K562 (cell line): ENCODE results near the gene SOCS3. TPM values are rescaled to one million over a fixed set of nuclear protein-coding genes. Genes with fewer than 3 reads are reported as not detected.

Experiments
- ATAC-seq: fragments of 200-7000 bp; cut with Tn5 transposase; 3 replicates; pipeline ENCODE4 v1.9.1; 2020; ENCODE audit warnings: moderate library complexity
- BruUV-seq: library from RNA; stranded (reverse); fragments of 400-500 nt; replicated peaks from 2 replicates; lab custom pipeline; 2021; lab: Mats Ljungman, UMichigan
- CTCF ChIA-PET: fragments of 300-600 bp; formaldehyde crosslinking; extraction: SDS; loops from one replicate; lab custom pipeline; 2021; ENCODE audit warnings: low intra/inter-chr PET ratio; lab: Yijun Ruan, JAX
- POLR2A ChIA-PET: fragments of 300-600, 350-650 bp; sonication (Branson Sonifier 250); formaldehyde crosslinking; extraction: SDS; loops from one replicate; lab custom pipeline; 2021; ENCODE audit warnings: antibody characterized with exemption, inconsistent platforms; lab: Yijun Ruan, JAX
- DNase-seq, 4 experiments: peaks; one replicate each; pipeline versions ENCODE4 v3.0.0 to v3.0.0-alpha.2; 2011 to 2018; ENCODE audit warnings: low spot score in 3 of 4, mixed read lengths in 3 of 4; ENCODE audit errors: extremely low read depth in 1 of 4
- FAIRE-seq: peaks from 2 replicates; lab custom pipeline; 2011; peaks lifted over from hg19 to GRCh38; lab: Jason Lieb, UNC
- H2AFZ ChIP-seq: 2 replicates; pipeline ENCODE4 v1.6.0; 2011; ENCODE audit warnings: low read depth, low read length, control low read depth, inconsistent platforms
- H3K27ac ChIP-seq: fragments of 200-600 bp; 3 replicates; pipeline ENCODE4 v1.8.0; 2011; ENCODE audit warnings: low read depth, mild to moderate bottlenecking, control low read depth, inconsistent platforms, low read length, moderate library complexity, mixed read lengths; ENCODE audit errors: extremely low read depth
- H3K27me3 ChIP-seq, 2 experiments: fragments of 300-600 bp in 1 of 2; 2 replicates in 1 of 2; 3 replicates in 1 of 2; pipeline versions ENCODE4 v1.6.0 to v1.8.0; 2011; ENCODE audit warnings: inconsistent platforms in 2 of 2, low read length in 2 of 2, mild to moderate bottlenecking in 1 of 2, mixed read lengths in 1 of 2, moderate library complexity in 1 of 2; ENCODE audit not compliant: control insufficient read depth in 2 of 2, insufficient read depth in 2 of 2
- H3K36me3 ChIP-seq: fragments of 300-600 bp; 3 replicates; pipeline ENCODE4 v1.8.0; 2011; ENCODE audit warnings: mild to moderate bottlenecking, low read length, inconsistent platforms; ENCODE audit not compliant: control insufficient read depth, insufficient read depth
- H3K4me1 ChIP-seq, 2 experiments: fragments of 200-600 bp in 1 of 2; replicated peaks in 1 of 2; 2 replicates in 1 of 2; 3 replicates in 1 of 2; pipeline versions ENCODE4 v1.5.1 to v1.8.0; 2011; ENCODE audit warnings: inconsistent platforms in 2 of 2, low read length in 2 of 2, mild to moderate bottlenecking in 1 of 2, mixed read lengths in 1 of 2, moderate library complexity in 1 of 2; ENCODE audit not compliant: control insufficient read depth in 2 of 2, insufficient read depth in 2 of 2
- H3K4me2 ChIP-seq: 2 replicates; pipeline ENCODE4 v1.6.1; 2011; ENCODE audit warnings: low read length, control low read depth, inconsistent platforms, mixed read lengths; ENCODE audit not compliant: insufficient read depth
- H3K4me3 ChIP-seq: fragments of 200-600 bp; sonication (generic), shearing (Covaris generic); 2 replicates; pipeline ENCODE4 v1.5.1; 2016; ENCODE audit warnings: control low read depth, inconsistent platforms
- H3K79me2 ChIP-seq: fragments of 200-600 bp; 3 replicates; pipeline ENCODE4 v1.8.0; 2011; ENCODE audit warnings: low read length, inconsistent platforms; ENCODE audit not compliant: control insufficient read depth, insufficient read depth
- H3K9ac ChIP-seq, 2 experiments: 2 replicates each; pipeline versions ENCODE4 v1.6.0 to v1.6.1; 2011; ENCODE audit warnings: low read depth in 2 of 2, low read length in 2 of 2, control low read depth in 1 of 2, inconsistent platforms in 1 of 2, mild to moderate bottlenecking in 1 of 2, mixed read lengths in 1 of 2; ENCODE audit not compliant: insufficient read depth in 1 of 2
- H3K9me1 ChIP-seq: one replicate; pipeline ENCODE4 v1.6.0; 2011; ENCODE audit warnings: inconsistent platforms, mild to moderate bottlenecking, low read length, moderate library complexity; ENCODE audit not compliant: control insufficient read depth, insufficient read depth
- H3K9me3 ChIP-seq: replicated peaks from 2 replicates; pipeline ENCODE4 v1.5.1; 2011; ENCODE audit warnings: low read depth, low read length, inconsistent platforms; ENCODE audit not compliant: control insufficient read depth, insufficient read depth
- H4K20me1 ChIP-seq: replicated peaks from 2 replicates; pipeline ENCODE4 v1.6.1; 2011; ENCODE audit warnings: low read length, inconsistent platforms, mixed read lengths; ENCODE audit not compliant: control insufficient read depth, insufficient read depth
- BRD9 ChIP-seq: fragments of 450-650 bp; IDR thresholded peaks from 2 replicates; pipeline ENCODE4 v1.6.1; 2018; ENCODE audit warnings: low read depth; ENCODE audit not compliant: partially characterized antibody
- KHSRP ChIP-seq: fragments of 450-650 bp; IDR thresholded peaks from 2 replicates; pipeline ENCODE4 v1.6.1; 2017
- MED1 ChIP-seq: sonication (generic); formaldehyde crosslinking; IDR thresholded peaks from 2 replicates; pipeline ENCODE4 v1.8.1; 2023; ENCODE audit warnings: missing genetic modification reagents, borderline replicate concordance
- NONO ChIP-seq, 2 experiments: fragments of 200-400 bp in 1 of 2; fragments of 450-650 bp in 1 of 2; formaldehyde crosslinking in 1 of 2; IDR thresholded peaks; 2 replicates each; pipeline ENCODE4 v1.6.1; 2017; ENCODE audit warnings: low read depth in 2 of 2, mild to moderate bottlenecking in 2 of 2, moderate library complexity in 2 of 2, low read length in 1 of 2
- SRSF1 ChIP-seq: fragments of 200-400 bp; formaldehyde crosslinking; IDR thresholded peaks from 2 replicates; pipeline ENCODE4 v1.6.1; 2017; ENCODE audit warnings: mild to moderate bottlenecking, low read depth, low read length, moderate library complexity
- STAG1 ChIP-seq: sonication (generic); formaldehyde crosslinking; IDR thresholded peaks from 2 replicates; pipeline ENCODE4 v1.5.0; 2020; ENCODE audit warnings: missing genetic modification reagents, borderline replicate concordance
- TRIM28 ChIP-seq: fragments of 450-650 bp; IDR thresholded peaks from 2 replicates; pipeline ENCODE4 v1.6.1; 2017
- ZFP36 ChIP-seq: fragments of 150-350 bp; IDR thresholded peaks from 2 replicates; pipeline ENCODE4 v1.6.1; 2018; ENCODE audit warnings: low read length, low read depth; ENCODE audit not compliant: partially characterized antibody
- ZNF282 ChIP-seq: sonication (generic); formaldehyde crosslinking; IDR thresholded peaks from 2 replicates; pipeline ENCODE4 v1.8.1; 2023; ENCODE audit warnings: missing genetic modification reagents
- ZNF3 ChIP-seq: fragments of 250-450 bp; sonication (Bioruptor Pico); IDR thresholded peaks from 2 replicates; pipeline ENCODE4 v1.5.0; 2021; ENCODE audit warnings: mild to moderate bottlenecking, moderate library complexity
- ZNF561 ChIP-seq: fragments of 450-650 bp; formaldehyde crosslinking; conservative IDR thresholded peaks from 2 replicates; pipeline ENCODE4 v1.4.0; 2020; ENCODE audit warnings: mild to moderate bottlenecking, moderate library complexity
- ZNF76 ChIP-seq: fragments of 250-450 bp; sonication (Bioruptor Pico); IDR thresholded peaks from 2 replicates; pipeline ENCODE4 v1.4.0; 2020; ENCODE audit warnings: mild to moderate bottlenecking, moderate library complexity, borderline replicate concordance
- WGBS: fragments of 100-300 bp; shearing (Covaris generic); methylation state at CpG from one replicate; pipeline ENCODE4 v1.1.6; 2016; ENCODE audit warnings: low coverage, mixed read lengths; ENCODE audit not compliant: insufficient coverage; ENCODE audit errors: missing lambda C conversion rate; 5-methylcytosine and 5-hydroxymethylcytosine counted together
- in situ Hi-C: fragments of 300-500 bp; cut with MboI; formaldehyde crosslinking; loops from 4 replicates; pipeline ENCODE4 v1.15.0; 2018; ENCODE audit warnings: inconsistent platforms, mixed read lengths
- intact Hi-C: fragments of 100-400 bp; cut with micrococcal nuclease; formaldehyde crosslinking; loops from 2 replicates; pipeline ENCODE4 v1.14.2; 2022
- polyA plus RNA-seq, 8 experiments: library from polyadenylated mRNA; depleted of rRNA in 4 of 8; stranded (reverse) in 5 of 8; unstranded in 3 of 8; fragments of >200 nt; fragmentation: Nextera tagmentation in 2 of 8; fragmentation: Illumina TruSeq in 1 of 8; extraction: Ambion mirVana in 2 of 8; extraction: Trizol in 1 of 8; gene quantifications; 2 replicates each; pipeline versions ENCODE4 v1.2.1 to v1.2.3, GENCODE V29; 2011 to 2014; ENCODE audit warnings: inconsistent platforms in 1 of 8, missing spikeins in 1 of 8
- total RNA-seq, 7 experiments: library from RNA; depleted of rRNA in 6 of 7; stranded (reverse); fragments of >200 nt in 6 of 7; fragmentation: Illumina TruSeq in 2 of 7; extraction: Trizol in 2 of 7; gene quantifications; 2 replicates each; pipeline versions ENCODE4 v1.2.1 to v1.2.3, GENCODE V29; 2011 to 2021; ENCODE audit warnings: low replicate concordance in 1 of 7
- TF ChIP-seq, protein P1 (sequence below): fragments of 250-450 bp; sonication (Bioruptor Pico); IDR thresholded peaks from 2 replicates; pipeline ENCODE4 v1.6.1; 2021; ENCODE audit warnings: mild to moderate bottlenecking
- TF ChIP-seq, protein P2 (sequence below): fragments of 450-650 bp; IDR thresholded peaks from 2 replicates; pipeline ENCODE4 v1.6.1; 2017; ENCODE audit warnings: antibody characterized with exemption
- TF ChIP-seq, protein P3 (sequence below): fragments of 250-450 bp; sonication (Bioruptor Pico); IDR thresholded peaks from 2 replicates; pipeline ENCODE4 v1.5.0; 2022; ENCODE audit warnings: mild to moderate bottlenecking

SOCS3 gene
- total and polyA plus RNA-seq, 9 of the 15 experiments (the other 6 are each of a cell fraction or from before 2014, with no cell fraction given) = 0.56 to 38.9 (median 13.7) TPM

DNA sequence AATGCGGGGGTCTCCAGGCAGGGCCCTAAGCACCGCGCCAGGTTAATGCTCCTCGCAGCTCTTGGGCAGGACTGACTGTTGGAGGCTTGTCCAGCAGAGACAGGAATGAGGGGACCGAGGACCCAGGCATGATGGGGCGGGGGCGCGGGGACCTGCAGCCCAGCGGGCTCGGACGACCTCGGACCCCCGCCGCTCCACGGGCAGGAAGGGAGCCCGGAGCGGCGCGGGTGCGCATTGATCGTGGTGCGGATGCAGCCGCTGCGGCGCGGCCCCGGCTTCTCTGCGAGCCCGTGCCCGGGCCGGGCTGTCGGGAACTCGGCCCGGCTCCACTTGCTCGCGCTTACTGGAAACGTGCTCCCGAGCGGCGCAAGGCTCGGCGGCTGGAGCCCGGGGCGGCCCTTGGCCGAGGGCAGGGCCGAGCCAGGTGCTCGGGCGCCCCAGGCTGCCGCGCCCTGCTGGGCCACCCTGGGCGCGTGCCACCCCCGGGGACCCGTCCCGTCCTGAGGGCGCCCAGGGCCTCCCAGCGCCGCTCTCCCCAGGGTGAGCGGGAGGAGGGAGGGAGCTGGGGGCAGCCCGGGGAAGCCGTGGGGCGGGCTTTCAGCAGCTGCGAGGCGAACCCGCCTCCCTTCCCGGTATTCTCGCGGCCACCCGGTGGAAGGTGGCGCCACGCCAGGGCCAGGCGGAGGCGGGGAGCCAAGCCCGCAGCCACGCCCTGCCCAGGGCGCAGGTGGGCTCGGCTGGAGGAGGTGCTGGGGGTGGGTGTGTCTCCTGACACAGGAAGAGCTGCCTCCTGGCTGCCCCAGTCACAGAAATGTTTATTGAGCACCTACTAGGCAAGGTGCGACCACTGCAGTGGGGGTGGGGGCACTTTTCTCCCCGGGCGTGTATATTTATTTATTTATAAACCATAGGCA is 45.9 kb downstream of the SOCS3 start:
- FAIRE-seq = peak; percentile 91
- no peaks in the 10 kb centered on the region for H4K20me1 ChIP-seq
- ATAC-seq = peak; percentile 87
- H3K79me2 ChIP-seq = no peaks in the 10 kb centered on the region
- peak; percentile 95 to 96 (median 95) for DNase-seq
- H3K9me1 ChIP-seq = no peaks in the 10 kb centered on the region
- no TSS peak for BruUV-seq
- intact Hi-C loops (no loop called here), in situ Hi-C loops (no loop called here)
- peak overlapping the region; percentile 38 for H3K4me3 ChIP-seq
- peak overlapping the region; percentile 61 to 89 for H3K9ac ChIP-seq
- peak overlapping the region; percentile 64 for H3K4me2 ChIP-seq
- CTCF ChIA-PET = interaction anchor here (1.0 kb wide), 1 partner anchor 108 kb away, joined by 3 read pairs; no protein-coding TSS in a partner anchor
- 13% methylated on average over 51 of the region's 80 CpGs for WGBS
- peaks cover 37 to 52% of the 10 kb centered on the region in 2 experiments for H3K4me1 ChIP-seq
- no peaks in the 10 kb centered on the region for H3K36me3 ChIP-seq
- H3K27ac ChIP-seq = peak overlapping the region; percentile 53; the same call in 2 of the 3 replicates
- peak overlapping the region; percentile 80 for H2AFZ ChIP-seq
- POLR2A ChIA-PET = interaction anchor here (0.7 to 1.0 kb wide), 3 partner anchors 9 to 30 kb away, joined by 3 to 4 read pairs (median 3); no protein-coding TSS in a partner anchor
- no peaks in the 10 kb centered on the region for H3K27me3 ChIP-seq
- no peaks in the 10 kb centered on the region for H3K9me3 ChIP-seq
- TF ChIP-seq ZNF76 (CRISPR knock-in tag) (no peak), ZNF561 (CRISPR knock-in tag) (no peak), ZFP36 (no peak), TRIM28 (no peak; the same call in 1 of the 2 replicates), SRSF1 (no peak), ZNF3 (CRISPR knock-in tag) (no peak), BRD9 (no peak), STAG1 (CRISPR knock-in tag) (no peak), MED1 (CRISPR knock-in tag) (no peak), ZNF282 (CRISPR knock-in tag) (no peak), KHSRP (no peak), NONO (IDR thresholded peaks at IDR 0.05; ENCODE audit: low read depth in 2 of 2, low read length in 1 of 2) (peak in 1 of 2 experiments; percentile 61; a peak in 2 of 4 replicates)
- TF ChIP-seq, protein P1, sequence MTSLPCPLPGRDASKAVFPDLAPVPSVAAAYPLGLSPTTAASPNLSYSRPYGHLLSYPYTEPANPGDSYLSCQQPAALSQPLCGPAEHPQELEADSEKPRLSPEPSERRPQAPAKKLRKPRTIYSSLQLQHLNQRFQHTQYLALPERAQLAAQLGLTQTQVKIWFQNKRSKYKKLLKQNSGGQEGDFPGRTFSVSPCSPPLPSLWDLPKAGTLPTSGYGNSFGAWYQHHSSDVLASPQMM (CRISPR knock-in tag) = no peak
- TF ChIP-seq, protein P2, sequence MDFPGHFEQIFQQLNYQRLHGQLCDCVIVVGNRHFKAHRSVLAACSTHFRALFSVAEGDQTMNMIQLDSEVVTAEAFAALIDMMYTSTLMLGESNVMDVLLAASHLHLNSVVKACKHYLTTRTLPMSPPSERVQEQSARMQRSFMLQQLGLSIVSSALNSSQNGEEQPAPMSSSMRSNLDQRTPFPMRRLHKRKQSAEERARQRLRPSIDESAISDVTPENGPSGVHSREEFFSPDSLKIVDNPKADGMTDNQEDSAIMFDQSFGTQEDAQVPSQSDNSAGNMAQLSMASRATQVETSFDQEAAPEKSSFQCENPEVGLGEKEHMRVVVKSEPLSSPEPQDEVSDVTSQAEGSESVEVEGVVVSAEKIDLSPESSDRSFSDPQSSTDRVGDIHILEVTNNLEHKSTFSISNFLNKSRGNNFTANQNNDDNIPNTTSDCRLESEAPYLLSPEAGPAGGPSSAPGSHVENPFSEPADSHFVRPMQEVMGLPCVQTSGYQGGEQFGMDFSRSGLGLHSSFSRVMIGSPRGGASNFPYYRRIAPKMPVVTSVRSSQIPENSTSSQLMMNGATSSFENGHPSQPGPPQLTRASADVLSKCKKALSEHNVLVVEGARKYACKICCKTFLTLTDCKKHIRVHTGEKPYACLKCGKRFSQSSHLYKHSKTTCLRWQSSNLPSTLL = no peak
- TF ChIP-seq, protein P3, sequence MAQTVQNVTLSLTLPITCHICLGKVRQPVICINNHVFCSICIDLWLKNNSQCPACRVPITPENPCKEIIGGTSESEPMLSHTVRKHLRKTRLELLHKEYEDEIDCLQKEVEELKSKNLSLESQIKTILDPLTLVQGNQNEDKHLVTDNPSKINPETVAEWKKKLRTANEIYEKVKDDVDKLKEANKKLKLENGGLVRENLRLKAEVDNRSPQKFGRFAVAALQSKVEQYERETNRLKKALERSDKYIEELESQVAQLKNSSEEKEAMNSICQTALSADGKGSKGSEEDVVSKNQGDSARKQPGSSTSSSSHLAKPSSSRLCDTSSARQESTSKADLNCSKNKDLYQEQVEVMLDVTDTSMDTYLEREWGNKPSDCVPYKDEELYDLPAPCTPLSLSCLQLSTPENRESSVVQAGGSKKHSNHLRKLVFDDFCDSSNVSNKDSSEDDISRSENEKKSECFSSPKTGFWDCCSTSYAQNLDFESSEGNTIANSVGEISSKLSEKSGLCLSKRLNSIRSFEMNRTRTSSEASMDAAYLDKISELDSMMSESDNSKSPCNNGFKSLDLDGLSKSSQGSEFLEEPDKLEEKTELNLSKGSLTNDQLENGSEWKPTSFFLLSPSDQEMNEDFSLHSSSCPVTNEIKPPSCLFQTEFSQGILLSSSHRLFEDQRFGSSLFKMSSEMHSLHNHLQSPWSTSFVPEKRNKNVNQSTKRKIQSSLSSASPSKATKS (CRISPR knock-in tag) = no peak
